Measurements from ENCODE around the gene DZIP3.

DNA sequence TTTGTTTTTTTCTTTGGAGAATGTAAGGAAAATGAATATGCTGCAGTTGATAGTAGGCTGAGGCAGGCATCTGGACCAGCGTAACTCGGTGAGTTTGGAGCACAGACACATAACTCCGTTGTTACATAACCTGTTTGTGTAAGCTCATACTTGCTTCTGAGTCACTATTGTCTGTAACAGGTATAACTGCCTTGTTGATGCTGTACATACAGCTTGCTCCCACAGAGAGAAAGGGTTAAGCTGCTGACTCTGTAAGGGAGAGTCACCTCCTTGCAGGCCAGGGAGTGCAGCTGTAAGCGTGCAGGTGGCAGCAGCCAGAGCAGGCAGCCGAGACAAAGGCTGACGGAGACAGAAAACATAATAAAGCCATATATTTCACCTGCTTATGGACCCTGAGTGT lies 147.3 kb downstream of the DZIP3 start:
- TF ChIP-seq, protein P1, sequence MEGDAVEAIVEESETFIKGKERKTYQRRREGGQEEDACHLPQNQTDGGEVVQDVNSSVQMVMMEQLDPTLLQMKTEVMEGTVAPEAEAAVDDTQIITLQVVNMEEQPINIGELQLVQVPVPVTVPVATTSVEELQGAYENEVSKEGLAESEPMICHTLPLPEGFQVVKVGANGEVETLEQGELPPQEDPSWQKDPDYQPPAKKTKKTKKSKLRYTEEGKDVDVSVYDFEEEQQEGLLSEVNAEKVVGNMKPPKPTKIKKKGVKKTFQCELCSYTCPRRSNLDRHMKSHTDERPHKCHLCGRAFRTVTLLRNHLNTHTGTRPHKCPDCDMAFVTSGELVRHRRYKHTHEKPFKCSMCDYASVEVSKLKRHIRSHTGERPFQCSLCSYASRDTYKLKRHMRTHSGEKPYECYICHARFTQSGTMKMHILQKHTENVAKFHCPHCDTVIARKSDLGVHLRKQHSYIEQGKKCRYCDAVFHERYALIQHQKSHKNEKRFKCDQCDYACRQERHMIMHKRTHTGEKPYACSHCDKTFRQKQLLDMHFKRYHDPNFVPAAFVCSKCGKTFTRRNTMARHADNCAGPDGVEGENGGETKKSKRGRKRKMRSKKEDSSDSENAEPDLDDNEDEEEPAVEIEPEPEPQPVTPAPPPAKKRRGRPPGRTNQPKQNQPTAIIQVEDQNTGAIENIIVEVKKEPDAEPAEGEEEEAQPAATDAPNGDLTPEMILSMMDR (IDR thresholded peaks at IDR 0.05), result no peak
- TF ChIP-seq POLR2AphosphoS5 (IDR thresholded peaks at IDR 0.05), result no peak
